ENCODE measurements around the gene PTPRN2. TPM values are rescaled to one million over a fixed set of nuclear protein-coding genes. Genes with fewer than 3 reads are reported as not detected.

Gene PTPRN2
- polyA plus RNA-seq, 2 donors, result 0.37 to 0.40 TPM

DNA sequence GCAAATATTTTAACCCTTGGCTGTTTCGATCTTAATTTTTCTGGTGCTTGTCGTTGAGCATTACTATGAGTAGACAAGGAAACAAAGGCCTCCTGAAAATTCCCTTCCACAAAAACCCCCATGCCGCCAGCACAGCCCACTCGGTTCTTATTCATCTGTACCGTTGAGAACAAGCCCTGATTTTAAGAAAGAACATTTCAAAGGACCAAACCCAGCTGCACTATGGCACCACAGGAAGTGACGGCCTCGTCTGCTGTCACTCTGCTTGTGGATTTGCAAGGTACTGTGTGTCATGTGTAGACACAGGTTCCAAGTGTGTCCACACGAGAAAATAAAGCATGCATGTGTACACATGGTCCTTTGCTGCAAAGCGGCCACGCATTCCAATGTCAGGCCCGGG, 965.6 kb downstream of the PTPRN2 start:
- no peaks in the 10 kb centered on the region for H3K4me1 ChIP-seq (ENCODE audit: control insufficient read depth in 2 of 2, insufficient read depth in 2 of 2, low read length in 1 of 2)
- 80 to 84% methylated on average over 11 of the region's 11 CpGs for WGBS, 2 donors

DNA sequence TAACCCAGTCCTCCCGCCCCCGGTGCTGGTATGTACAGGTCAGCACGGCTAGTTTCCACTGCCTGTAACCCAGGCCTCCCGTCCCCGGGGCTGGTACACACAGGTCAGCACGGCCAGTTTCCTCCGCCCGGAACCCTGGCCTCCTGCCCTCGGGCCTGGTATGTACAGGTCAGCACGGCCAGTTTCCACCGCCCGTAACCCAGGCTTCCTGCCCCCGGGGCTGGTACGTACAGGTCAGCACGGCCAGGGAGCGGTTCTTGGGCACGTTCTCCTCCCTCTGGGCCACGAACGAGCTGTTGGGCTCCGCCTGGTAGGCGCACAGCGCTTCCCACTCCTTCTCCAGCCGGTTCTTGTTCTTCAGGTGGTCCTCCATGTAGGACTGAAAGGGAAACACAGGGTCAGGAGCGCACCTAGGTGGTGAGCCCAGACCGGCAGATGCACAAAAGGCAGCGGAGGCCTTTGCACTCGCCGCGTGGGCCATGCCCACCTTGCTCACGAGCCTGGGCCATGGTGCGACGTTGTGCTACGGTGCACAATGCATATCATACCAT, 966.4 kb downstream of the PTPRN2 start:
- no peak overlapping the region for H3K27ac ChIP-seq (ENCODE audit: low read depth in 2 of 2, low read length in 1 of 2)
- H3K4me3 ChIP-seq (ENCODE audit: low read depth in 1 of 2, low read length in 2 of 2), result no peak overlapping the region
- H3K27me3 ChIP-seq (ENCODE audit: control insufficient read depth in 1 of 2, insufficient read depth in 2 of 2, low read length in 2 of 2), result no peaks in the 10 kb centered on the region
- H3K9me3 ChIP-seq (ENCODE audit: control insufficient read depth in 2 of 2, insufficient read depth in 1 of 2, low read depth in 1 of 2, low read length in 1 of 2), result no peaks in the 10 kb centered on the region
- no peaks in the 10 kb centered on the region for H3K36me3 ChIP-seq (ENCODE audit: control insufficient read depth in 2 of 2, insufficient read depth in 2 of 2, low read length in 1 of 2)
- 83 to 85% methylated on average over 31 to 33 of the region's 33 CpGs for WGBS, 2 donors
- H3K4me1 ChIP-seq (ENCODE audit: control insufficient read depth in 2 of 2, insufficient read depth in 2 of 2, low read length in 1 of 2), result no peaks in the 10 kb centered on the region

More for the DNA sequence above, 965.6 kb downstream of the PTPRN2 start:
- no peak overlapping the region for H3K4me3 ChIP-seq (ENCODE audit: low read depth in 1 of 2, low read length in 2 of 2)
- H3K27ac ChIP-seq (ENCODE audit: low read depth in 2 of 2, low read length in 1 of 2), result no peak overlapping the region
- no peaks in the 10 kb centered on the region for H3K36me3 ChIP-seq (ENCODE audit: control insufficient read depth in 2 of 2, insufficient read depth in 2 of 2, low read length in 1 of 2)
- no peaks in the 10 kb centered on the region for H3K9me3 ChIP-seq (ENCODE audit: control insufficient read depth in 2 of 2, insufficient read depth in 1 of 2, low read depth in 1 of 2, low read length in 1 of 2)
- peaks cover 0 to 1% of the 10 kb centered on the region in 2 donors for H3K27me3 ChIP-seq (ENCODE audit: control insufficient read depth in 1 of 2, insufficient read depth in 2 of 2, low read length in 2 of 2)

DNA sequence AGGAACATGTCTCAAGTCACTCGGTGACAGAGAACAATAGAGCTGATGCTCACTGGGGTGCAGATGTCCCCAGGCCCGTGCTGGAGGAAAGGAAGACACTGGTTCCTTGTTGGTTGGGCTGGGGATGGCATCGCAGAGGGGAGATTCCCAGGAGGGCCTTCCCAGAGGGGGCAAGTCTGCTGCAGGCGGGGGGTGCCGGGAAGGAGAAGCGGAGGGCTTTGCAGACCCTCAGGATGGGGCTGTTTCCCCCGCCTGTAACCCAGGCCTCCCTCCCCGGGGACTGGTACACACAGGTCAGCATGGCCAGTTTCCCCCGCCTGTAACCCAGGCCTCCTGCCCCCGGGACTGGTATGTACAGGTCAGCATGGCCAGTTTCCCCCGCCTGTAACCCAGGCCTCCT, 967.0 kb downstream of the PTPRN2 start:
- H3K27me3 ChIP-seq (ENCODE audit: control insufficient read depth in 1 of 2, insufficient read depth in 2 of 2, low read length in 2 of 2), result no peaks in the 10 kb centered on the region
- WGBS, 2 donors, result 81 to 93% methylated on average over 7 to 11 of the region's 11 CpGs
- H3K4me3 ChIP-seq (ENCODE audit: low read depth in 1 of 2, low read length in 2 of 2), result no peak overlapping the region
- H3K4me1 ChIP-seq (ENCODE audit: control insufficient read depth in 2 of 2, insufficient read depth in 2 of 2, low read length in 1 of 2), result no peaks in the 10 kb centered on the region
- no peaks in the 10 kb centered on the region for H3K36me3 ChIP-seq (ENCODE audit: control insufficient read depth in 2 of 2, insufficient read depth in 2 of 2, low read length in 1 of 2)
- H3K9me3 ChIP-seq (ENCODE audit: control insufficient read depth in 2 of 2, insufficient read depth in 1 of 2, low read depth in 1 of 2, low read length in 1 of 2), result no peaks in the 10 kb centered on the region
- H3K27ac ChIP-seq (ENCODE audit: low read depth in 2 of 2, low read length in 1 of 2), result no peak overlapping the region

DNA sequence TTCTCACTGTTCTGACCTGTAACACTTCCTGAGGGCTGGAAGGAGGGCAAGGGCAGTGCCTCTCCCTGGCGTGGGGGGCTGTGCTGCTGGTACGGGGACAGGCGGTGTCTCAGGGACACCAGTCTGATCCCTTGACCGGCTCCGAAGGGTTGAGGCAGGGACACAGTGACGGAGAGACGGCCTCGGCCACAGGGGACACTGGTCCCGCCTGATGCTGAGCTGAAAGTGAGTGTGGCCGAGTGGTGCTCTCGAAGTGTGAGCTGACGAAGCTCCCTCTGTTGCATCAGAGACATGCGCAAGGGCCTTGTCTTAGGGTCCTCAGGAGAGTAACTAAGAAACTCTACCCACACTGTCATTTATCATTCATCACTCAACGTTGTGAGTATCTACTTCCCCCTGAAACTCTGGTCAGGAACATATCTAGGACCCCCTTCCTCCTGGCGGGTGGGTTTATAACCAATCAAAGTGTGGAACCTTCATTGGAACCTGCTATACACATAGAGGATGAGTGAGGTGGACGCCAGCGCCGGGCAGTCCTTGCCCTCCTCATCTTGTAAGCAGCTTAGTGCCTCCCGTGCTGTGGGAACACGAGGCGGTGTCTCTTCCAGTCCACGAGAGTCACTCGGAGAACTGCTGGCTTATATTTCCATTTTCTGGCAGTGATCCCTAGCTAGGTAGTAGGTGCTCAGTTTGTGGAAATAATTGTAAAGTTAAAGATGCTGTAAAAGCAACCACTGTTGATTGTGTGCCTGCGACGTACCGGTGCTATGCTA, 967.7 kb downstream of the PTPRN2 start:
- Histone ChIP-seq H3K4me1 (ENCODE audit: control insufficient read depth in 2 of 2, insufficient read depth in 2 of 2, low read length in 1 of 2) (no peaks in the 10 kb centered on the region), H3K36me3 (ENCODE audit: control insufficient read depth in 2 of 2, insufficient read depth in 2 of 2, low read length in 1 of 2) (no peaks in the 10 kb centered on the region), H3K9me3 (ENCODE audit: control insufficient read depth in 2 of 2, insufficient read depth in 1 of 2, low read depth in 1 of 2, low read length in 1 of 2) (no peaks in the 10 kb centered on the region), H3K27me3 (ENCODE audit: control insufficient read depth in 1 of 2, insufficient read depth in 2 of 2, low read length in 2 of 2) (no peaks in the 10 kb centered on the region), H3K27ac (ENCODE audit: low read depth in 2 of 2, low read length in 1 of 2) (no peak overlapping the region), H3K4me3 (ENCODE audit: low read depth in 1 of 2, low read length in 2 of 2) (no peak overlapping the region)
- 91% methylated on average over 26 of the region's 26 CpGs for WGBS, 2 donors

- H3K9me3 ChIP-seq (ENCODE audit: control insufficient read depth in 2 of 2, insufficient read depth in 1 of 2, low read depth in 1 of 2, low read length in 1 of 2), result no peaks in the 10 kb centered on the region
- no peak overlapping the region for H3K4me3 ChIP-seq (ENCODE audit: low read depth in 1 of 2, low read length in 2 of 2)
- 78 to 82% methylated on average over 21 of the region's 21 CpGs for WGBS, 2 donors
- H3K27ac ChIP-seq (ENCODE audit: low read depth in 2 of 2, low read length in 1 of 2), result no peak overlapping the region
- H3K4me1 ChIP-seq (ENCODE audit: control insufficient read depth in 2 of 2, insufficient read depth in 2 of 2, low read length in 1 of 2), result no peaks in the 10 kb centered on the region
- no peaks in the 10 kb centered on the region for H3K27me3 ChIP-seq (ENCODE audit: control insufficient read depth in 1 of 2, insufficient read depth in 2 of 2, low read length in 2 of 2)
- H3K36me3 ChIP-seq (ENCODE audit: control insufficient read depth in 2 of 2, insufficient read depth in 2 of 2, low read length in 1 of 2), result no peaks in the 10 kb centered on the region
These were observed 968.6 kb downstream of the PTPRN2 start for GRCh38 chr7:157618823-157619606.

- WGBS, 2 donors, result 91 to 92% methylated on average over 26 of the region's 26 CpGs
- Histone ChIP-seq H3K27me3 (ENCODE audit: control insufficient read depth in 1 of 2, insufficient read depth in 2 of 2, low read length in 2 of 2) (no peaks in the 10 kb centered on the region), H3K4me1 (ENCODE audit: control insufficient read depth in 2 of 2, insufficient read depth in 2 of 2, low read length in 1 of 2) (peaks cover 2 to 5% of the 10 kb centered on the region in 2 donors), H3K27ac (ENCODE audit: low read depth in 2 of 2, low read length in 1 of 2) (no peak overlapping the region), H3K4me3 (ENCODE audit: low read depth in 1 of 2, low read length in 2 of 2) (no peak overlapping the region), H3K36me3 (ENCODE audit: control insufficient read depth in 2 of 2, insufficient read depth in 2 of 2, low read length in 1 of 2) (no peaks in the 10 kb centered on the region), H3K9me3 (ENCODE audit: control insufficient read depth in 2 of 2, insufficient read depth in 1 of 2, low read depth in 1 of 2, low read length in 1 of 2) (no peaks in the 10 kb centered on the region)
These were observed 969.4 kb downstream of the PTPRN2 start for GRCh38 chr7:157618091-157618726.

DNA sequence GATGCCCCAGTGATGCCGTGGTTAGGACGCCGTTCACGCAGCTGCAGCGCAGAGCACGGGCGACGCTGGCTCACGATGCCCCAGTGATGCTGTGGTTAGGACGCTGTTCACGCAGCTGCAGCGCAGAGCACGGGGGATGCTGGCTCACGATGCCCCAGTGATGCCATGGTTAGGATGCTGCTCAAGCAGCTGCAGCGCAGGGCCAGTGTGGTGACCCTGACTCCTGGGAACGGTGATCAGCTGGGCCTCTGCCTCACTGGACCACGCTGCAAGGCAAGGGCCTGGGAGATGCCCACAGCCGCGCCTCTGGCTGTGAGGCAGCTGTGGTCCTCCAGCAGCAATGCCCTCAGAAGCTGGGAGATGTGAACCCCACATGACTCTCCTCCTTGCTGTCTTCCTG, 970.2 kb downstream of the PTPRN2 start:
- Histone ChIP-seq H3K9me3 (ENCODE audit: control insufficient read depth in 2 of 2, insufficient read depth in 1 of 2, low read depth in 1 of 2, low read length in 1 of 2) (no peaks in the 10 kb centered on the region), H3K4me1 (ENCODE audit: control insufficient read depth in 2 of 2, insufficient read depth in 2 of 2, low read length in 1 of 2) (peaks cover 5 to 6% of the 10 kb centered on the region in 2 donors), H3K27ac (ENCODE audit: low read depth in 2 of 2, low read length in 1 of 2) (no peak overlapping the region), H3K27me3 (ENCODE audit: control insufficient read depth in 1 of 2, insufficient read depth in 2 of 2, low read length in 2 of 2) (no peaks in the 10 kb centered on the region), H3K36me3 (ENCODE audit: control insufficient read depth in 2 of 2, insufficient read depth in 2 of 2, low read length in 1 of 2) (no peaks in the 10 kb centered on the region), H3K4me3 (ENCODE audit: low read depth in 1 of 2, low read length in 2 of 2) (no peak overlapping the region)
- WGBS, 2 donors, result 92 to 94% methylated on average over 19 of the region's 19 CpGs

GRCh38 chr7:157616931-157617330, 970.7 kb downstream of the PTPRN2 start:
- no peaks in the 10 kb centered on the region for H3K36me3 ChIP-seq (ENCODE audit: control insufficient read depth in 2 of 2, insufficient read depth in 2 of 2, low read length in 1 of 2)
- H3K27me3 ChIP-seq (ENCODE audit: control insufficient read depth in 1 of 2, insufficient read depth in 2 of 2, low read length in 2 of 2), result no peaks in the 10 kb centered on the region
- no peaks in the 10 kb centered on the region for H3K9me3 ChIP-seq (ENCODE audit: control insufficient read depth in 2 of 2, insufficient read depth in 1 of 2, low read depth in 1 of 2, low read length in 1 of 2)
- H3K4me3 ChIP-seq (ENCODE audit: low read depth in 1 of 2, low read length in 2 of 2), result no peak overlapping the region
- 88 to 94% methylated on average over 17 to 21 of the region's 21 CpGs for WGBS, 2 donors
- no peak overlapping the region for H3K27ac ChIP-seq (ENCODE audit: low read depth in 2 of 2, low read length in 1 of 2)
- H3K4me1 ChIP-seq (ENCODE audit: control insufficient read depth in 2 of 2, insufficient read depth in 2 of 2, low read length in 1 of 2), result peaks cover 5 to 6% of the 10 kb centered on the region in 2 donors

DNA sequence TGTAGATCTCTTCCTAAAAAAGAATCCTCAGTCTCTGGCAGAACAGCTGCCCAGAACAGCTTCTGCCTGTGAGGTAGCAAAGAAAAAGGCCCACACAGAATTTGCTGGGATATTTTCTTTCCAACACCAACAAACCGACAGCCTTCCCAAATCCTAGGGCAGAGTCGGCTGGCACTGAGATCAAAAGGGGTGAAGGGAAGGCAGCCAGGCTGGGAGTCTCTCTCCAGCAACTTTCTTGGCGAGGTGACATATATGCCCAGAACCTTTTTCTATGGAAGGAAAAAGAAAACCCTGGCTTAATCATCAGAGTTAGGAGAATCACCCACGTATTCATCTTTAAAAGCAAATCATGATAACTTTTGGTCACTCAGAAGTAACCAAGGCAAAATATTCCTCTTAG, 971.2 kb downstream of the PTPRN2 start:
- Histone ChIP-seq H3K9me3 (ENCODE audit: control insufficient read depth in 2 of 2, insufficient read depth in 1 of 2, low read depth in 1 of 2, low read length in 1 of 2) (no peaks in the 10 kb centered on the region), H3K4me1 (ENCODE audit: control insufficient read depth in 2 of 2, insufficient read depth in 2 of 2, low read length in 1 of 2) (peaks cover 5 to 6% of the 10 kb centered on the region in 2 donors), H3K27ac (ENCODE audit: low read depth in 2 of 2, low read length in 1 of 2) (no peak overlapping the region), H3K4me3 (ENCODE audit: low read depth in 1 of 2, low read length in 2 of 2) (no peak overlapping the region), H3K36me3 (ENCODE audit: control insufficient read depth in 2 of 2, insufficient read depth in 2 of 2, low read length in 1 of 2) (no peaks in the 10 kb centered on the region), H3K27me3 (ENCODE audit: control insufficient read depth in 1 of 2, insufficient read depth in 2 of 2, low read length in 2 of 2) (no peaks in the 10 kb centered on the region)
- 37 to 58% methylated on average over 4 of the region's 4 CpGs for WGBS, 2 donors
